ENCODE results near the gene RAPGEF3.
A peak's percentile ranks its signal among the peaks of the same experiment; 100 is the strongest.

The RAPGEF3 gene

GRCh38 chr12:47715393-47715876 lies 43.2 kb downstream of the RAPGEF3 start:
- no peak overlapping the region for H3K4me3 ChIP-seq (ENCODE audit: low read depth, low read length)
- TF ChIP-seq, protein P1, sequence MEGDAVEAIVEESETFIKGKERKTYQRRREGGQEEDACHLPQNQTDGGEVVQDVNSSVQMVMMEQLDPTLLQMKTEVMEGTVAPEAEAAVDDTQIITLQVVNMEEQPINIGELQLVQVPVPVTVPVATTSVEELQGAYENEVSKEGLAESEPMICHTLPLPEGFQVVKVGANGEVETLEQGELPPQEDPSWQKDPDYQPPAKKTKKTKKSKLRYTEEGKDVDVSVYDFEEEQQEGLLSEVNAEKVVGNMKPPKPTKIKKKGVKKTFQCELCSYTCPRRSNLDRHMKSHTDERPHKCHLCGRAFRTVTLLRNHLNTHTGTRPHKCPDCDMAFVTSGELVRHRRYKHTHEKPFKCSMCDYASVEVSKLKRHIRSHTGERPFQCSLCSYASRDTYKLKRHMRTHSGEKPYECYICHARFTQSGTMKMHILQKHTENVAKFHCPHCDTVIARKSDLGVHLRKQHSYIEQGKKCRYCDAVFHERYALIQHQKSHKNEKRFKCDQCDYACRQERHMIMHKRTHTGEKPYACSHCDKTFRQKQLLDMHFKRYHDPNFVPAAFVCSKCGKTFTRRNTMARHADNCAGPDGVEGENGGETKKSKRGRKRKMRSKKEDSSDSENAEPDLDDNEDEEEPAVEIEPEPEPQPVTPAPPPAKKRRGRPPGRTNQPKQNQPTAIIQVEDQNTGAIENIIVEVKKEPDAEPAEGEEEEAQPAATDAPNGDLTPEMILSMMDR (IDR thresholded peaks at IDR 0.05; ENCODE audit: borderline replicate concordance, insufficient read depth, low read depth, low read length): peak; percentile 65; the same call in 1 of the 2 replicates

GRCh38 chr12:47714826-47715386 lies 43.8 kb downstream of the RAPGEF3 start:
- TF ChIP-seq, protein P1 (IDR thresholded peaks at IDR 0.05; ENCODE audit: borderline replicate concordance, insufficient read depth, low read depth, low read length): no peak
- H3K4me3 ChIP-seq (ENCODE audit: low read depth, low read length): no peak overlapping the region

DNA sequence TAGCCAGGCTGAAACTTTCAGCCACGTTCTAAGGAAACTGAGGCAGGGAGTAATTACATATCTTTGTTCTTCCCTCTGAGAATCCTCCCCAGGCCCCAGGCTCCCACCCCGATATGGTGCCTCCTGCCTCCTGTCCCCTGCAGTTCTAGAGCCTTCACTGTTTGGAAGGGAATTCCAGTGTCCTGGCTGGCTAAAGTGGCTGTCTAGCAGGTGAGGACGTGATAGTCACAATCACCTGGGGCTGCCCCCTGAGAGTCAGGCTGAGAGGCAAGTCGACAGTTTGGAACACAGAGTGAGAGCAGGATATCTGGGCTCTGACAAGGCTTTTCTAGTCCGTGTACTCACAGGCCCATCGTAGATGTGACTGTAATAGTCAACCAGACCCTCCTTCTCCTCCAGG lies 46.5 kb downstream of the RAPGEF3 start:
- TF ChIP-seq, protein P1 (IDR thresholded peaks at IDR 0.05; ENCODE audit: borderline replicate concordance, insufficient read depth, low read depth, low read length): no peak

GRCh38 chr12:47711448-47711847 lies 47.2 kb downstream of the RAPGEF3 start:
- TF ChIP-seq, protein P1 (IDR thresholded peaks at IDR 0.05; ENCODE audit: borderline replicate concordance, insufficient read depth, low read depth, low read length): no peak
- H3K4me3 ChIP-seq (ENCODE audit: low read depth, low read length): no peak overlapping the region

More for the DNA sequence above, 46.5 kb downstream of the RAPGEF3 start:
- H3K4me3 ChIP-seq (ENCODE audit: low read depth, low read length): no peak overlapping the region

- TF ChIP-seq, protein P1 (IDR thresholded peaks at IDR 0.05; ENCODE audit: borderline replicate concordance, insufficient read depth, low read depth, low read length): no peak
- no peak overlapping the region for H3K4me3 ChIP-seq (ENCODE audit: low read depth, low read length)
Measured at GRCh38 chr12:47710278-47710677, 48.4 kb downstream of the RAPGEF3 start.

DNA sequence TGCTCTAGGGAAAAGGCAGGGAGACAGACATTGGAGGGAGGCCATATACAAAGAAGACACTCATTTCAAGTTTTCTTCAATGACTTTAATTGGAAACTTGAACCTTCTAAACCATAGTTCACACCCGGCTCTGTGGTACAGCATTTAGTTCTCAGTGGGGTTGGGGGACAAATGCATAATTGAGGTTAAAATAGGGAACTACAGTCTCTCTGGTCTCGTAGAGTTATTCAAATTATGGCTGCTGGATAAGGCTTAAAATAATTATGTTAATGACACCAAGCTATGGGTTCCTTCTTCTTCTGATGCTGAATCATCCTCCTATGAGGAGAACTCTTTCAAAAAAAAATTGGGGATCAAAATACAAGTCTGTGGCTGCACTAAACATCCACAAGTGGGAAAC lies 49.0 kb downstream of the RAPGEF3 start:
- TF ChIP-seq, protein P1 (IDR thresholded peaks at IDR 0.05; ENCODE audit: borderline replicate concordance, insufficient read depth, low read depth, low read length): no peak
- no peak overlapping the region for H3K4me3 ChIP-seq (ENCODE audit: low read depth, low read length)

- no peak overlapping the region for H3K4me3 ChIP-seq (ENCODE audit: low read depth, low read length)
- TF ChIP-seq, protein P1 (IDR thresholded peaks at IDR 0.05; ENCODE audit: borderline replicate concordance, insufficient read depth, low read depth, low read length): no peak
Measured at GRCh38 chr12:47709237-47709636, 49.4 kb downstream of the RAPGEF3 start.

Data from GM12875 (cell line).